ENCODE data around the gene SPDYE18. TPM values are rescaled to one million over a fixed set of nuclear protein-coding genes. Genes with fewer than 3 reads are reported as not detected.
"Not testable (repeated sequence)": the region's sequence is repeated elsewhere in the genome, so short reads cannot be mapped to it uniquely, and the experiment has no call there.

SPDYE18 gene, protein sequence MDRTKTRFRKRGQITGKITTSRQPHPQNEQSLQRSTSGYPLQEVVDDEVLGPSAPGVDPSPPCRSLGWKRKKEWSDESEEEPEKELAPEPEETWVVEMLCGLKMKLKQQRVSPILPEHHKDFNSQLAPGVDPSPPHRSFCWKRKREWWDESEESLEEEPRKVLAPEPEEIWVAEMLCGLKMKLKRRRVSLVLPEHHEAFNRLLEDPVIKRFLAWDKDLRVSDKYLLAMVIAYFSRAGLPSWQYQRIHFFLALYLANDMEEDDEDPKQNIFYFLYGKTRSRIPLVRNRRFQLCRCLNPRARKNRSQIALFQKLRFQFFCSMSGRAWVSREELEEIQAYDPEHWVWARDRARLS
- total RNA-seq: 0.44 and 0.54 TPM in 2 replicates

DNA sequence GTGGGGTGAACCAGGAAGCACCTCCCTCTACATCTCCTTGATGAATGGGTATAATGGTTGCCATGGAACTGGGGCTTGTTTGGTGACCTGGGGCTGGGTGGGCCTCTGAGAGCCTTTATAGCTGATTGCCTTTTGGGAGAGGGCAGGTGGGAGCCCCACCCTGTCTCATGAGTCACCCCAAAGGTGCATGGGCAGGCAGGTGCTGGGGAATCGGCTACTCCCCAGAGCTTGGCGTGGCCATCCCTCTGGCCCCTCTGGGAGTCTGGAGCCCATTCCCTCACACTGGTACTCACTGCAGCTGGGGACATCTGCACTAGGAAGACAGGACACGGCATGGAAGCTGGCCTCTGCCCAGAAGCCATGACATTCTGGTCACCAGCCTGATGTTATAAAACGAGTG lies at the start of gene SPDYE18:
Gene SPDYE18, minus strand, starts transcription at position 2 of the 400 bp plus-strand sequence. CDS start 2,046 bp downstream, outside the sequence.
- DNase-seq (ENCODE audit: low spot score); H3K36me3 Mint-ChIP-seq (ENCODE audit: low read depth); intact Hi-C loops (cut with micrococcal nuclease); H3K4me1 Mint-ChIP-seq (ENCODE audit: low read depth); H3K27ac Mint-ChIP-seq; H3K4me3 Mint-ChIP-seq; H3K27me3 Mint-ChIP-seq (ENCODE audit: insufficient read depth); H3K9me3 Mint-ChIP-seq: not testable (repeated sequence)

DNA sequence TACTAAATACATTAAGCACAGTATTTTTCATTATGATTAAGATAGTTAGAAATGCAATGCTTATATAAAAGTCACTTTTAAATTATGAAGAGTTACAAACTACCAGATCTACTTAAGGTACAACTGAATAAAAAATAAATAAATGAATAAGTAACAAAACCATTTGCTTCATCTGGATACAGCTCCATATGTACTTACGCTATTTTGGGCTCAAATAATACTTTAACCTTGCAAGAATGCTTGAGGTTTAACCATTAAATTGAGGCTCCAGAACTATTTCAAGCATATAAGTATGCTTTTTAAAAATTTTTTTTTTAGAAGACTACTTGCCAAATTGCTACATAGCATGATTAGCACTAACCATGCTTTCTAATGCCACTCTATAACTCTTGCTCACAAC lies 46.0 kb upstream of the SPDYE18 start:
- DNase-seq (ENCODE audit: low spot score); H3K4me3 Mint-ChIP-seq; H3K9me3 Mint-ChIP-seq; H3K27ac Mint-ChIP-seq; H3K27me3 Mint-ChIP-seq (ENCODE audit: insufficient read depth); H3K4me1 Mint-ChIP-seq (ENCODE audit: low read depth); H3K36me3 Mint-ChIP-seq (ENCODE audit: low read depth); intact Hi-C loops (cut with micrococcal nuclease): not testable (repeated sequence)

DNA sequence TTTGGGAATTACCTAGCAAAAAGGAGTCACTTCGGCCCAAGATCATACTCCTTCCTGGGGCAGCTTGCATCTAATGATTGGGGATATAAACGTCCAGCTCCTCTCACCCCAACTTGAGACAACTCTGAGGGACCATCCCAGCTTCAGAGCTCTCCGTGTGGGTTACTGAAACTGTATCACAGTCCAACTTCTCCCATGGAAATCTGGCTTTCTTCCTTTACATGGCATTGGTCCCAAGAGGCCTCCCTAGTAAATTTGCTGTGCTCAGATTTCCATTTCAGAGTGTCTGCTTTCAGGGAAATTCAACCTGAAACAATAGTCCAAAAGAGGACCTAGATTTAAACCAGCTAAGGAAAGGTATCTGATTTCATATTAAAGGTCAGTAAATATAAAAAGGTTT lies 45.3 kb upstream of the SPDYE18 start:
- H3K27me3 Mint-ChIP-seq (ENCODE audit: insufficient read depth); H3K36me3 Mint-ChIP-seq (ENCODE audit: low read depth); H3K9me3 Mint-ChIP-seq; DNase-seq (ENCODE audit: low spot score); intact Hi-C loops (cut with micrococcal nuclease); H3K4me3 Mint-ChIP-seq; H3K4me1 Mint-ChIP-seq (ENCODE audit: low read depth); H3K27ac Mint-ChIP-seq: not testable (repeated sequence)

DNA sequence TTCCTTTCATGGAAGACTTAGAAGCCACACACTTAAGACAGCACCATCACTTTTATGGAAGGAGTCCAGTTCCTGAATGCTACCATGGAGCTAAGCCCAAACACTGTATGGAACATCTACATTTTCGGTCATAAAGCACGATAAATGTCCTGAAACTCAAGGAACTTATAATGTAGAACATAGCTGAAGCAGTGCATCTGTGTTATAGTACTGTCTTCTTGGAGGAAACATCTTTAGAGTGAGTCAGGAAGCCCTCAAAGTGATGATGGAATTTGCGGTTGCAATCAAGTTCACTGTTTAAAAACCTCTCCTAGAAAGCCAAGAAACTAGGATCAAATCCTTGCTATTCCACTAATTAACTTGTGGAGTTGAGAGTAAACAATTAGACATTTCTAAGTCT lies 43.5 kb upstream of the SPDYE18 start:
- H3K9me3 Mint-ChIP-seq; H3K27me3 Mint-ChIP-seq (ENCODE audit: insufficient read depth); H3K4me3 Mint-ChIP-seq; H3K36me3 Mint-ChIP-seq (ENCODE audit: low read depth); DNase-seq (ENCODE audit: low spot score); H3K4me1 Mint-ChIP-seq (ENCODE audit: low read depth); intact Hi-C loops (cut with micrococcal nuclease); H3K27ac Mint-ChIP-seq: not testable (repeated sequence)

DNA sequence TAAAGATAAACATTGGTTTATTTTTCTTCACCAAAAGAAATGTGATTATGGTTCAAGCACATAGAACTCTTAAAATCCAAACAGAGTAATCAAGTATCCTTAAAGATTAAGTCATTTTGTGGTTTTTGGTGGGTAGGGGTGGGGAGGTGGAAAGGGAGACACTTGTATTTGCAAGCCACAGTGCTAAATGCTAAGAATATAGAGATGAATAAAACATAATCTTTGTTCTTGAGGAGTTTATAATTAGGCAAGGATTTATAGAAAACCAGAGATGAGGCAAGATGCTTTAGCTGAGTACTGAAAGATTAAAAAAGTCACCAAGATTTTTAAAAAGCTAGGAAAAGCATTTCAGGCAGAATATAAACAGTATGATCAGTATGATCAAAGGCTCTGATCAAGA lies 40.3 kb upstream of the SPDYE18 start:
- intact Hi-C loops (cut with micrococcal nuclease); H3K36me3 Mint-ChIP-seq (ENCODE audit: low read depth); H3K4me1 Mint-ChIP-seq (ENCODE audit: low read depth); H3K27ac Mint-ChIP-seq; DNase-seq (ENCODE audit: low spot score); H3K27me3 Mint-ChIP-seq (ENCODE audit: insufficient read depth); H3K4me3 Mint-ChIP-seq; H3K9me3 Mint-ChIP-seq: not testable (repeated sequence)

DNA sequence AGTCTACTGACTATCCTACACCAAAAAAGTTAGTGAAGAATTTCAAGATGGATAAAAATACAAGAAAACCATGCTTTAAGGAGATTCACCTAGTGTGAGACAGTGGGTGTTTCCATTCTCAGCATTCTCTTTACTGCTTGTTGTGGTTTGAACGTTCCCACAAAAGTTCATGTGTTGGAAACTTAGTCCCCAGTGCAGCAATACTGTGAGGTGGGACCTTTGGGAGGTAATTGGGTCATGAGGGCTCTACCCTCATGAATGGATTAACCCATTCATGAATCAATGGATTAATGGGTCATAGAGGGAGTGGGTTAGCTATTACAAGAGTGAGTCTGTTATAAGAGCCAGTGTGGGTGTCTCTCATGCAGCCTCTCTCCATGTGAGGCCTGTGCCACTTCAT lies 38.8 kb upstream of the SPDYE18 start:
- H3K27ac Mint-ChIP-seq: not testable (repeated sequence)

DNA sequence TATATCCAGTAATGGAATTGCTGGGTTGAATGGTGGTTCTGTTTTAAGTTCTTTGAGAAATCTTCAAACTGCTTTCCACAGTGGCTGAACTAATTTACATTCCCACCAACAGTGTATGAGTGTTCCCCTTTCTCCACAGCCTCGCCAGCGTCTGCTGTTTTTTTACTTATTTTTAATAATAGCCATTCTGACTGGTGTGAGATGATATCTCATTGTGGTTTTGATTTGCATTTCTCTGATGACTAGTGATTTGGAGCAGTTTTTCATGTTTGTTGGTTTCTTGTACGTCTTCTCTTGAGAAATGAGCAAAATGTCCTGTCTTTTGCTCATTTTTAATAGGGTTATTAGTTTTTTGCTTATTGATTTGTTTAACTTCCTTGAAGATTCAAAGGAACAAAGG lies 38.1 kb upstream of the SPDYE18 start:
- intact Hi-C loops (cut with micrococcal nuclease); H3K9me3 Mint-ChIP-seq; H3K27ac Mint-ChIP-seq; DNase-seq (ENCODE audit: low spot score); H3K4me3 Mint-ChIP-seq; H3K36me3 Mint-ChIP-seq (ENCODE audit: low read depth); H3K4me1 Mint-ChIP-seq (ENCODE audit: low read depth); H3K27me3 Mint-ChIP-seq (ENCODE audit: insufficient read depth): not testable (repeated sequence)

More for the DNA sequence above, 38.8 kb upstream of the SPDYE18 start:
- DNase-seq (ENCODE audit: low spot score); H3K36me3 Mint-ChIP-seq (ENCODE audit: low read depth); H3K27me3 Mint-ChIP-seq (ENCODE audit: insufficient read depth); H3K9me3 Mint-ChIP-seq; H3K4me1 Mint-ChIP-seq (ENCODE audit: low read depth); H3K4me3 Mint-ChIP-seq; intact Hi-C loops (cut with micrococcal nuclease): not testable (repeated sequence)

DNA sequence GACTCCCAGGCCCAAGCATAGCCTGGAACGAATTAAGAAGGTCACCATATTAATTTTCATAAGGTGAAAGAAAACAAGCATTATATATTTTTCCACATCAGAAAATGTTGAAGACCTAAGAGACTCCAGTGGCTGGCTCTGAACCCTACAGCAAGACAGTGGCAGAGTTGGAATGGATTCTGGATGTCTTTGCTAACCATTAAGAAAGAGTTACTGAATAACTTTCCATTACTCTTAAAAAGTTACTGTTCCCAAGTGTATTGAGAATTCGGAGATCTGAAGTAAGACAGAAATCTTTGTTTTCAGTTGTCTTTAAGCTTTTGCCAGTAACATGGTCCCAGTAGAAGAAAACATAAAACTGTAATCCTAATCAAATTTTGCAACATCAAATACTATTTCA lies 29.9 kb upstream of the SPDYE18 start:
- H3K36me3 Mint-ChIP-seq (ENCODE audit: low read depth): peaks cover 11% of the 10 kb centered on the region
- H3K4me3 Mint-ChIP-seq; DNase-seq (ENCODE audit: low spot score); H3K27ac Mint-ChIP-seq; H3K27me3 Mint-ChIP-seq (ENCODE audit: insufficient read depth); H3K4me1 Mint-ChIP-seq (ENCODE audit: low read depth); intact Hi-C loops (cut with micrococcal nuclease); H3K9me3 Mint-ChIP-seq: not testable (repeated sequence)

DNA sequence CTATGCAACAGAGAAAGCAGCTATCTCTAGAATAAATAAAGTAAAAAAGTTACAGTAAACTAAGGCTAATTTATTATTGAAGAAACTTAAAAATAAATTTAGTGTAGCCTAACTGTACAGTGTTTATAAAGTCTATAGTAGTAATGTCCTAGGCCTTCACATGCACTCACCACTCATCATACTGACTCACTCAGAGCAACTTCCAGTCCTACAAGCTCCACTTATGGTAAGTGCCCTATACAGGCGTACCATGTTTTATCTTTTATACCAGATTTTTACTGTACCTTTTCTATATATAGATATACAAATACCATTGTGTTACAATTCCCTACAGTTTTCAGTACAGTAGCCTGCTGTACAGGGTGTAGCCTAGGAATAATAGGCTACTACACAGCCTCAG lies 19.8 kb upstream of the SPDYE18 start:
- H3K4me1 Mint-ChIP-seq (ENCODE audit: low read depth); intact Hi-C loops (cut with micrococcal nuclease); H3K4me3 Mint-ChIP-seq; H3K27ac Mint-ChIP-seq; DNase-seq (ENCODE audit: low spot score); H3K36me3 Mint-ChIP-seq (ENCODE audit: low read depth); H3K9me3 Mint-ChIP-seq; H3K27me3 Mint-ChIP-seq (ENCODE audit: insufficient read depth): not testable (repeated sequence)

DNA sequence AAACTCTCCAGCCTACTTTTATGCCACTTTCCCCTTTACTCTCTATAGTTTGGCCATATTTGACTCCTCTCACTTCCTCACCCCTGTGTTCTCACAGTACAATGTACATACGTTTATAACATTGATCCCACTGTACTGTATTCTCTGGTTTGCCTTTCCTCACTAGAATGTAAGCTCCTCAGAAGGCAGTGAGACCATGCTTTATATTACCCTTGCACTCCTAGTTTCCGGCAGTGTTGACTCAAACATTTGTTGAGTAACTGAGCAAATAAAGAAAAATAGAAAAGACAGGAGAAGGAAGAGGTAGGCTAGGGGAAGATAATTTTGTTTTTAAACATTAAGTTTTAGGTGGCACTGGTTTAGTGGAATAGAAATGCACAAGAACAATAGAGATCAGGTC lies 17.9 kb upstream of the SPDYE18 start:
- DNase-seq (ENCODE audit: low spot score); intact Hi-C loops (cut with micrococcal nuclease); H3K4me3 Mint-ChIP-seq; H3K36me3 Mint-ChIP-seq (ENCODE audit: low read depth); H3K27me3 Mint-ChIP-seq (ENCODE audit: insufficient read depth); H3K9me3 Mint-ChIP-seq; H3K27ac Mint-ChIP-seq; H3K4me1 Mint-ChIP-seq (ENCODE audit: low read depth): not testable (repeated sequence)

DNA sequence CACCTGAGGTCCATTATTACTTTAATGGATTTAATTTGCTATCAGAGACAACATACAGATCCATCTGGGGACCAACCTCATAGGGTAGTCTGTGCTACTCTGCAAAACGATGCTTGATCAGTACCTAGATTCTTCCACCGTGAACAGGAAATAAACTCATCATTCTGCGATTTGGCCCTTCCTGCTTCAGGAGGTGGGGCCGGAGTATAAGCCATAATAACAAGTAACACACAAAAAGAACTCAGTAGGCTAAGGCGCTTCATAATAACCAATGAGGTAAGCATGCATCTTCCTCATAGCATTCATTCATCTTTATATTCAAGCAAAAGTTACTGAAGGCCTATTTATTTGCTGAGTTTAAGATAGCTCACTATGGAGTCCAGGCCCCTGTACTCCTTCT lies 17.3 kb upstream of the SPDYE18 start:
- intact Hi-C loops (cut with micrococcal nuclease); DNase-seq (ENCODE audit: low spot score); H3K9me3 Mint-ChIP-seq; H3K27me3 Mint-ChIP-seq (ENCODE audit: insufficient read depth); H3K36me3 Mint-ChIP-seq (ENCODE audit: low read depth); H3K27ac Mint-ChIP-seq; H3K4me1 Mint-ChIP-seq (ENCODE audit: low read depth); H3K4me3 Mint-ChIP-seq: not testable (repeated sequence)

DNA sequence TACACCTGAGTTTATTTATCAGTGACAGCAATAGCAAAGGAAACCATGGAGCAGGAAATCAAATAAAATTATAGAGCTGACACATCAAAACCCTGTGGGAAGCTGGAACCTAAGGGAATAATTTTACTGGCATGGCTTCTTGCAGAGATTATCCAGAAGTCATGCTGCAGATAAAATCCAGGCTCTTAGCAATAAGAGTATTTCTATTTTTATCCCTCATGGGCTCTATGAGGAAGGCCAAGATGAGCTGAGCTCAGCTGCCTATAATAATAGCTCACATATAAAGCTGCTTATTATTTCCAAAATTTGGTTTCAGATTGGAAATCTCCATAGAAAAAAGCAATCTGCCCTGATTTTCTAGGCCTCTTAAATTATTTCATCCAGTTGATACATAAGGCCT lies 16.8 kb upstream of the SPDYE18 start:
- H3K36me3 Mint-ChIP-seq (ENCODE audit: low read depth): peaks cover 11% of the 10 kb centered on the region
- DNase-seq (ENCODE audit: low spot score); intact Hi-C loops (cut with micrococcal nuclease); H3K27me3 Mint-ChIP-seq (ENCODE audit: insufficient read depth); H3K9me3 Mint-ChIP-seq; H3K27ac Mint-ChIP-seq; H3K4me1 Mint-ChIP-seq (ENCODE audit: low read depth); H3K4me3 Mint-ChIP-seq: not testable (repeated sequence)

DNA sequence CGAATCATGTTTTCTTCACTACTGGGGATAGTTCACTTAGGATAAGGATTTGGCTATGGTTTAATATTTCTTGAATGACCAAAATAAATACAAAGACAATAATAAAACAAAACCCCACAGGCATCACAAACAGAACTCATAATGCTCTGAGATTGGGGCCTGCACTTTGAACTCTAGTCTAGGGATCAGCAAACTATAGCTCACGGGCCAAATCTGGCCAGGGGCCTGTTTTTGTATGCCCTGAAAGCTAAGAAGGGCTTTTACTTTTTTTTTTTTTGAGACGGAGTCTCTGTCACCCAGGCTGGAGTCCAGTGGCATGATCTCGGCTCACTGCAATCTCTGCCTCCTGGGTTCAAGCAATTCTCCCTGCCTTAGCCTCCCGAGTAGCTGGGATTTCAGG lies 14.7 kb upstream of the SPDYE18 start:
- H3K4me1 Mint-ChIP-seq (ENCODE audit: low read depth); DNase-seq (ENCODE audit: low spot score); H3K27ac Mint-ChIP-seq; H3K9me3 Mint-ChIP-seq; H3K4me3 Mint-ChIP-seq; intact Hi-C loops (cut with micrococcal nuclease); H3K27me3 Mint-ChIP-seq (ENCODE audit: insufficient read depth): not testable (repeated sequence)
- H3K36me3 Mint-ChIP-seq (ENCODE audit: low read depth): peaks cover 11% of the 10 kb centered on the region
